HCT116 (cell line): Measurements from ENCODE around the gene KCND2. TPM values are rescaled to one million over a fixed set of nuclear protein-coding genes. Genes with fewer than 3 reads are reported as not detected.

Experiments used
- ATAC-seq: fragments of 200-7000 bp; cut with Tn5 transposase; 2 replicates; pipeline ENCODE4 v1.9.1; 2020; ENCODE audit warnings: mild to moderate bottlenecking, moderate library complexity
- BruUV-seq: library from RNA; stranded (reverse); fragments of 400-500 nt; replicated peaks from 2 replicates; lab custom pipeline; 2021; lab: Mats Ljungman, UMichigan
- CTCF ChIA-PET: fragments of 300-600 bp; sonication (Branson Sonifier 250); formaldehyde crosslinking; loops from one replicate; lab custom pipeline; 2021; ENCODE audit warnings: antibody characterized with exemption; lab: Charles Lee
- POLR2A ChIA-PET: fragments of 300-600, 350-600 bp; sonication (Branson Sonifier 250); formaldehyde crosslinking; loops from one replicate; lab custom pipeline; 2021; ENCODE audit warnings: antibody characterized with exemption; lab: Charles Lee
- RAD21 ChIA-PET, 2 experiments: fragments of 300-600 bp; sonication (Branson Sonifier 250); formaldehyde crosslinking; loops; one replicate each; lab custom pipeline; 2023; ENCODE audit warnings: low total read pairs in 2 of 2; ENCODE audit not compliant: uncharacterized antibody in 2 of 2, unreplicated experiment in 2 of 2, low non-redundant PET in 1 of 2; lab: Charles Lee
- DNase-seq: peaks from one replicate; pipeline ENCODE4 v3.0.0-alpha.2; 2010; ENCODE audit warnings: low read depth, low spot score
- H2AFZ ChIP-seq: fragments of 200-600 bp; shearing (Covaris generic), sonication (generic); 2 replicates; pipeline ENCODE4 v1.6.1; 2017; ENCODE audit warnings: low read depth, mixed run types, mixed read lengths, antibody characterized with exemption, low read length; ENCODE audit not compliant: poor library complexity, severe bottlenecking
- H3K27ac ChIP-seq: 2 replicates; pipeline ENCODE4 v1.5.1; 2012; ENCODE audit warnings: low read depth, low read length
- H3K27me3 ChIP-seq: fragments of 200-600 bp; sonication (generic); 2 replicates; pipeline ENCODE4 v1.6.1; 2016; ENCODE audit warnings: mixed run types, low read length, mixed read lengths; ENCODE audit not compliant: insufficient read depth
- H3K36me3 ChIP-seq, 2 experiments: fragments of 200-500 bp in 1 of 2; fragments of 200-600 bp in 1 of 2; sonication (Bioruptor generic) in 1 of 2; sonication (generic) in 1 of 2; 2 replicates each; pipeline versions ENCODE4 v1.5.1 to v1.6.1; 2014 to 2016; ENCODE audit warnings: low read length in 2 of 2, inconsistent platforms in 1 of 2, mixed read lengths in 1 of 2, mixed run types in 1 of 2; ENCODE audit not compliant: insufficient read depth in 2 of 2, control insufficient read depth in 1 of 2
- H3K4me1 ChIP-seq, 2 experiments: fragments of 200-600 bp in 1 of 2; sonication (generic) in 1 of 2; 2 replicates each; pipeline versions ENCODE4 v1.5.1 to v1.6.1; 2012 to 2017; ENCODE audit warnings: low read length in 2 of 2, inconsistent platforms in 1 of 2, mild to moderate bottlenecking in 1 of 2, mixed read lengths in 1 of 2, mixed run types in 1 of 2, moderate library complexity in 1 of 2; ENCODE audit not compliant: insufficient read depth in 2 of 2, control insufficient read depth in 1 of 2
- H3K4me2 ChIP-seq: fragments of 200-600 bp; sonication (generic); 2 replicates; pipeline ENCODE4 v1.6.1; 2017; ENCODE audit warnings: mixed run types, low read length, mixed read lengths
- H3K4me3 ChIP-seq, 2 experiments: fragments of 200-600 bp in 1 of 2; sonication (generic) in 1 of 2; replicated peaks in 1 of 2; 2 replicates each; pipeline ENCODE4 v1.5.1; 2011 to 2016; ENCODE audit warnings: low read length in 2 of 2, control low read depth in 1 of 2, low read depth in 1 of 2, mild to moderate bottlenecking in 1 of 2, mixed read lengths in 1 of 2, mixed run types in 1 of 2
- H3K79me2 ChIP-seq: fragments of 200-600 bp; sonication (generic); 2 replicates; pipeline ENCODE4 v1.6.1; 2017; ENCODE audit warnings: mild to moderate bottlenecking, mixed run types, low read length, moderate library complexity, mixed read lengths; ENCODE audit not compliant: insufficient read depth
- H3K9ac ChIP-seq: fragments of 200-600 bp; sonication (generic); 2 replicates; pipeline ENCODE4 v1.6.1; 2016; ENCODE audit warnings: low read length, mixed read lengths
- H3K9me2 ChIP-seq: fragments of 200-600 bp; sonication (generic), shearing (Covaris generic); 2 replicates; pipeline ENCODE4 v1.6.1; 2017; ENCODE audit warnings: mixed run types, mild to moderate bottlenecking, moderate library complexity; ENCODE audit not compliant: insufficient read depth
- H3K9me3 ChIP-seq, 2 experiments: fragments of 200-500 bp in 1 of 2; fragments of 200-600 bp in 1 of 2; sonication (Bioruptor generic) in 1 of 2; sonication (generic) in 1 of 2; 2 replicates each; pipeline ENCODE4 v1.6.1; 2014 to 2017; ENCODE audit warnings: low read length in 2 of 2, mixed read lengths in 2 of 2, inconsistent platforms in 1 of 2, low read depth in 1 of 2, mild to moderate bottlenecking in 1 of 2, mixed run types in 1 of 2, moderate library complexity in 1 of 2; ENCODE audit not compliant: control insufficient read depth in 1 of 2, insufficient read depth in 1 of 2
- H4K20me1 ChIP-seq: fragments of 200-600 bp; sonication (generic), shearing (Covaris generic); 2 replicates; pipeline ENCODE4 v1.6.1; 2017; ENCODE audit warnings: mixed run types, mild to moderate bottlenecking, moderate library complexity; ENCODE audit not compliant: insufficient read depth
- ATF3 ChIP-seq: IDR thresholded peaks from 2 replicates; pipeline ENCODE4 v1.6.1; 2012
- CEBPB ChIP-seq: IDR thresholded peaks from 2 replicates; pipeline ENCODE4 v1.6.1; 2012; ENCODE audit warnings: low read depth
- CTCF ChIP-seq, 3 experiments: fragments of 200-600 bp in 1 of 3; sonication (generic) in 1 of 3; IDR thresholded peaks in 2 of 3; conservative IDR thresholded peaks in 1 of 3; 2 replicates each; pipeline ENCODE4 v1.5.1; 2012 to 2017; ENCODE audit warnings: low read depth in 2 of 3, low read length in 2 of 3, antibody characterized with exemption in 1 of 3, borderline replicate concordance in 1 of 3, control low read depth in 1 of 3, mild to moderate bottlenecking in 1 of 3, mixed read lengths in 1 of 3, mixed run types in 1 of 3, moderate library complexity in 1 of 3; ENCODE audit not compliant: insufficient read depth in 1 of 3
- EGR1 ChIP-seq: IDR thresholded peaks from 2 replicates; pipeline ENCODE4 v1.6.1; 2012; ENCODE audit warnings: low read depth
- EZH2 ChIP-seq: fragments of 200-600 bp; sonication (generic); IDR thresholded peaks from 2 replicates; pipeline ENCODE4 v1.6.1; 2017; ENCODE audit warnings: antibody characterized with exemption, mixed run types
- EZH2phosphoT487 ChIP-seq: fragments of 200-600 bp; IDR thresholded peaks from 2 replicates; pipeline ENCODE4 v1.6.1; 2018; ENCODE audit warnings: antibody characterized with exemption, borderline replicate concordance
- FOSL1 ChIP-seq: IDR thresholded peaks from 2 replicates; pipeline ENCODE4 v1.6.1; 2012; ENCODE audit warnings: low read depth
- JUND ChIP-seq: IDR thresholded peaks from 2 replicates; pipeline ENCODE4 v1.6.1; 2012
- MAX ChIP-seq: IDR thresholded peaks from 2 replicates; pipeline ENCODE4 v1.6.1; 2012
- POLR2A ChIP-seq: IDR thresholded peaks from 2 replicates; pipeline ENCODE4 v1.7.0; 2011; ENCODE audit warnings: borderline replicate concordance; ENCODE audit not compliant: insufficient read depth, insufficient read length; ENCODE audit errors: extremely low read depth
- POLR2AphosphoS5 ChIP-seq: IDR thresholded peaks from 2 replicates; pipeline ENCODE4 v1.6.1; 2011; ENCODE audit warnings: mild to moderate bottlenecking, low read depth, low read length, moderate library complexity
- SIN3A ChIP-seq: IDR thresholded peaks from 2 replicates; pipeline ENCODE4 v1.6.1; 2012; ENCODE audit warnings: low read depth
- SP1 ChIP-seq: IDR thresholded peaks from 2 replicates; pipeline ENCODE4 v1.6.1; 2012; ENCODE audit warnings: low read depth
- ZNF274 ChIP-seq: fragments of 200-500 bp; sonication (Bioruptor generic); IDR thresholded peaks from 2 replicates; pipeline ENCODE4 v1.6.1; 2014; ENCODE audit warnings: mild to moderate bottlenecking, low read depth, low read length, inconsistent platforms
- intact Hi-C: fragments of 100-400 bp; cut with micrococcal nuclease; formaldehyde crosslinking; loops from 2 replicates; pipeline ENCODE4 v1.10.0; 2022
- total RNA-seq: library from RNA; stranded (reverse); gene quantifications from one replicate; pipeline ENCODE4 v1.2.1, GENCODE V29; 2021; ENCODE audit not compliant: unreplicated experiment

The KCND2 gene
- total RNA-seq, 1 experiment from 2014 or later, result 0.05 TPM

GRCh38 chr7:120241973-120242372 is 31.0 kb upstream of the KCND2 start:
- H3K36me3 ChIP-seq, result no peaks in the 10 kb centered on the region
- H2AFZ ChIP-seq, result no peak overlapping the region
- no peaks in the 10 kb centered on the region for H3K27me3 ChIP-seq
- H3K4me1 ChIP-seq, result no peaks in the 10 kb centered on the region
- H4K20me1 ChIP-seq, result no peaks in the 10 kb centered on the region
- H3K4me2 ChIP-seq, result no peak overlapping the region
- intact Hi-C loops, result no loop called here
- POLR2A ChIA-PET, result no interaction called here
- TF ChIP-seq POLR2A (no peak), SIN3A (no peak), POLR2AphosphoS5 (no peak)
- H3K9me3 ChIP-seq, result no peaks in the 10 kb centered on the region
- H3K79me2 ChIP-seq, result no peaks in the 10 kb centered on the region
- H3K9ac ChIP-seq, result no peak overlapping the region
- no peak for ATAC-seq
- RAD21 ChIA-PET, result no interaction called here
- no peak overlapping the region for H3K4me3 ChIP-seq
- no TSS peak for BruUV-seq
- CTCF ChIA-PET, result no interaction called here
- no peak for DNase-seq
- no peaks in the 10 kb centered on the region for H3K9me2 ChIP-seq
- no peak overlapping the region for H3K27ac ChIP-seq

- no peaks in the 10 kb centered on the region for H3K27me3 ChIP-seq
- H3K4me2 ChIP-seq, result no peak overlapping the region
- ATAC-seq (no peak), DNase-seq (no peak)
- no peaks in the 10 kb centered on the region for H4K20me1 ChIP-seq
- CTCF ChIA-PET, result no interaction called here
- RAD21 ChIA-PET, result no interaction called here
- H3K27ac ChIP-seq, result no peak overlapping the region
- no peaks in the 10 kb centered on the region for H3K4me1 ChIP-seq
- H3K9me2 ChIP-seq, result no peaks in the 10 kb centered on the region
- intact Hi-C loops, result loop anchor here (5.0 kb wide), 1 partner anchor 48 kb away; no protein-coding TSS in a partner anchor
- no TSS peak for BruUV-seq
- TF ChIP-seq CEBPB, result no peak
- no peak for TF ChIP-seq SIN3A
- no peak for TF ChIP-seq POLR2A
- no peak for TF ChIP-seq JUND
- TF ChIP-seq EGR1, result no peak
- no peak for TF ChIP-seq EZH2
- no peak for TF ChIP-seq CTCF (IDR thresholded peaks at IDR 0.05 in 2 of 3, conservative IDR thresholded peaks at IDR 0.05 in 1 of 3; ENCODE audit: borderline replicate concordance in 1 of 3, insufficient read depth in 1 of 3, low read depth in 2 of 3, low read length in 2 of 3)
- TF ChIP-seq ZNF274, result no peak
- no peak for TF ChIP-seq FOSL1
- TF ChIP-seq EZH2phosphoT487, result no peak
- TF ChIP-seq ATF3, result no peak
- TF ChIP-seq MAX, result no peak
- TF ChIP-seq SP1, result no peak
- H2AFZ ChIP-seq, result no peak overlapping the region
- no peaks in the 10 kb centered on the region for H3K9me3 ChIP-seq
- no peaks in the 10 kb centered on the region for H3K36me3 ChIP-seq
- no peak overlapping the region for H3K9ac ChIP-seq
- no peaks in the 10 kb centered on the region for H3K79me2 ChIP-seq
- H3K4me3 ChIP-seq, result no peak overlapping the region
- POLR2A ChIA-PET, result no interaction called here
Observed at GRCh38 chr7:120254845-120255244, 18.1 kb upstream of the KCND2 start.
